ENCODE measurements around the gene STK24.
"Not testable (repeated sequence)": the region's sequence is repeated elsewhere in the genome, so short reads cannot be mapped to it uniquely, and the experiment has no call there.

- TF ChIP-seq RARB (CRISPR knock-in tag; IDR thresholded peaks at IDR 0.05); PPARA (CRISPR knock-in tag; IDR thresholded peaks at IDR 0.05; ENCODE audit: borderline replicate concordance); CREB5 (CRISPR knock-in tag; IDR thresholded peaks at IDR 0.05; ENCODE audit: low read depth); PATZ1 (CRISPR knock-in tag; IDR thresholded peaks at IDR 0.05; ENCODE audit: borderline replicate concordance); ZNF8 (CRISPR knock-in tag; IDR thresholded peaks at IDR 0.05); SNAI2 (CRISPR knock-in tag; IDR thresholded peaks at IDR 0.05); ZFP3 (CRISPR knock-in tag; IDR thresholded peaks at IDR 0.05); TCF4 (CRISPR knock-in tag; IDR thresholded peaks at IDR 0.05; ENCODE audit: borderline replicate concordance); ZFP30 (CRISPR knock-in tag; IDR thresholded peaks at IDR 0.05); TOX (CRISPR knock-in tag; IDR thresholded peaks at IDR 0.05; ENCODE audit: borderline replicate concordance): not testable (repeated sequence)
Observed at GRCh38 chr13:98624589-98624988, 47.7 kb upstream of the STK24 start.
